HCT116 (cell line): ENCODE measurements around the gene HIC1. TPM values are rescaled to one million over a fixed set of nuclear protein-coding genes. Genes with fewer than 3 reads are reported as not detected.

Experiments used
- ATAC-seq: fragments of 200-7000 bp; cut with Tn5 transposase; 2 replicates; pipeline ENCODE4 v1.9.1; 2020; ENCODE audit warnings: mild to moderate bottlenecking, moderate library complexity
- BruUV-seq: library from RNA; stranded (reverse); fragments of 400-500 nt; replicated peaks from 2 replicates; lab custom pipeline; 2021; lab: Mats Ljungman, UMichigan
- CTCF ChIA-PET: fragments of 300-600 bp; sonication (Branson Sonifier 250); formaldehyde crosslinking; loops from one replicate; lab custom pipeline; 2021; ENCODE audit warnings: antibody characterized with exemption; lab: Charles Lee
- POLR2A ChIA-PET: fragments of 300-600, 350-600 bp; sonication (Branson Sonifier 250); formaldehyde crosslinking; loops from one replicate; lab custom pipeline; 2021; ENCODE audit warnings: antibody characterized with exemption; lab: Charles Lee
- RAD21 ChIA-PET, 2 experiments: fragments of 300-600 bp; sonication (Branson Sonifier 250); formaldehyde crosslinking; loops; one replicate each; lab custom pipeline; 2023; ENCODE audit warnings: low total read pairs in 2 of 2; ENCODE audit not compliant: uncharacterized antibody in 2 of 2, unreplicated experiment in 2 of 2, low non-redundant PET in 1 of 2; lab: Charles Lee
- DNase-seq: peaks from one replicate; pipeline ENCODE4 v3.0.0-alpha.2; 2010; ENCODE audit warnings: low read depth, low spot score
- H2AFZ ChIP-seq: fragments of 200-600 bp; shearing (Covaris generic), sonication (generic); 2 replicates; pipeline ENCODE4 v1.6.1; 2017; ENCODE audit warnings: low read depth, mixed run types, mixed read lengths, antibody characterized with exemption, low read length; ENCODE audit not compliant: poor library complexity, severe bottlenecking
- H3K27ac ChIP-seq: 2 replicates; pipeline ENCODE4 v1.5.1; 2012; ENCODE audit warnings: low read depth, low read length
- H3K27me3 ChIP-seq: fragments of 200-600 bp; sonication (generic); 2 replicates; pipeline ENCODE4 v1.6.1; 2016; ENCODE audit warnings: mixed run types, low read length, mixed read lengths; ENCODE audit not compliant: insufficient read depth
- H3K36me3 ChIP-seq, 2 experiments: fragments of 200-500 bp in 1 of 2; fragments of 200-600 bp in 1 of 2; sonication (Bioruptor generic) in 1 of 2; sonication (generic) in 1 of 2; 2 replicates each; pipeline versions ENCODE4 v1.5.1 to v1.6.1; 2014 to 2016; ENCODE audit warnings: low read length in 2 of 2, inconsistent platforms in 1 of 2, mixed read lengths in 1 of 2, mixed run types in 1 of 2; ENCODE audit not compliant: insufficient read depth in 2 of 2, control insufficient read depth in 1 of 2
- H3K4me1 ChIP-seq, 2 experiments: fragments of 200-600 bp in 1 of 2; sonication (generic) in 1 of 2; 2 replicates each; pipeline versions ENCODE4 v1.5.1 to v1.6.1; 2012 to 2017; ENCODE audit warnings: low read length in 2 of 2, inconsistent platforms in 1 of 2, mild to moderate bottlenecking in 1 of 2, mixed read lengths in 1 of 2, mixed run types in 1 of 2, moderate library complexity in 1 of 2; ENCODE audit not compliant: insufficient read depth in 2 of 2, control insufficient read depth in 1 of 2
- H3K4me2 ChIP-seq: fragments of 200-600 bp; sonication (generic); 2 replicates; pipeline ENCODE4 v1.6.1; 2017; ENCODE audit warnings: mixed run types, low read length, mixed read lengths
- H3K4me3 ChIP-seq, 2 experiments: fragments of 200-600 bp in 1 of 2; sonication (generic) in 1 of 2; replicated peaks in 1 of 2; 2 replicates each; pipeline ENCODE4 v1.5.1; 2011 to 2016; ENCODE audit warnings: low read length in 2 of 2, control low read depth in 1 of 2, low read depth in 1 of 2, mild to moderate bottlenecking in 1 of 2, mixed read lengths in 1 of 2, mixed run types in 1 of 2
- H3K79me2 ChIP-seq: fragments of 200-600 bp; sonication (generic); 2 replicates; pipeline ENCODE4 v1.6.1; 2017; ENCODE audit warnings: mild to moderate bottlenecking, mixed run types, low read length, moderate library complexity, mixed read lengths; ENCODE audit not compliant: insufficient read depth
- H3K9ac ChIP-seq: fragments of 200-600 bp; sonication (generic); 2 replicates; pipeline ENCODE4 v1.6.1; 2016; ENCODE audit warnings: low read length, mixed read lengths
- H3K9me2 ChIP-seq: fragments of 200-600 bp; sonication (generic), shearing (Covaris generic); 2 replicates; pipeline ENCODE4 v1.6.1; 2017; ENCODE audit warnings: mixed run types, mild to moderate bottlenecking, moderate library complexity; ENCODE audit not compliant: insufficient read depth
- H3K9me3 ChIP-seq, 2 experiments: fragments of 200-500 bp in 1 of 2; fragments of 200-600 bp in 1 of 2; sonication (Bioruptor generic) in 1 of 2; sonication (generic) in 1 of 2; 2 replicates each; pipeline ENCODE4 v1.6.1; 2014 to 2017; ENCODE audit warnings: low read length in 2 of 2, mixed read lengths in 2 of 2, inconsistent platforms in 1 of 2, low read depth in 1 of 2, mild to moderate bottlenecking in 1 of 2, mixed run types in 1 of 2, moderate library complexity in 1 of 2; ENCODE audit not compliant: control insufficient read depth in 1 of 2, insufficient read depth in 1 of 2
- H4K20me1 ChIP-seq: fragments of 200-600 bp; sonication (generic), shearing (Covaris generic); 2 replicates; pipeline ENCODE4 v1.6.1; 2017; ENCODE audit warnings: mixed run types, mild to moderate bottlenecking, moderate library complexity; ENCODE audit not compliant: insufficient read depth
- CBX3 ChIP-seq: IDR thresholded peaks from 2 replicates; pipeline ENCODE4 v1.6.1; 2012; ENCODE audit warnings: low read depth
- CEBPB ChIP-seq: IDR thresholded peaks from 2 replicates; pipeline ENCODE4 v1.6.1; 2012; ENCODE audit warnings: low read depth
- ELF1 ChIP-seq: IDR thresholded peaks from 2 replicates; pipeline ENCODE4 v1.6.1; 2012; ENCODE audit warnings: low read depth, borderline replicate concordance
- EZH2phosphoT487 ChIP-seq: fragments of 200-600 bp; IDR thresholded peaks from 2 replicates; pipeline ENCODE4 v1.6.1; 2018; ENCODE audit warnings: antibody characterized with exemption, borderline replicate concordance
- FOSL1 ChIP-seq: IDR thresholded peaks from 2 replicates; pipeline ENCODE4 v1.6.1; 2012; ENCODE audit warnings: low read depth
- POLR2A ChIP-seq: IDR thresholded peaks from 2 replicates; pipeline ENCODE4 v1.7.0; 2011; ENCODE audit warnings: borderline replicate concordance; ENCODE audit not compliant: insufficient read depth, insufficient read length; ENCODE audit errors: extremely low read depth
- POLR2AphosphoS5 ChIP-seq: IDR thresholded peaks from 2 replicates; pipeline ENCODE4 v1.6.1; 2011; ENCODE audit warnings: mild to moderate bottlenecking, low read depth, low read length, moderate library complexity
- RAD21 ChIP-seq: IDR thresholded peaks from 2 replicates; pipeline ENCODE4 v1.6.1; 2012; ENCODE audit warnings: low read depth, mild to moderate bottlenecking
- REST ChIP-seq: IDR thresholded peaks from 2 replicates; pipeline ENCODE4 v1.6.1; 2012; ENCODE audit warnings: low read depth
- TCF7L2 ChIP-seq: IDR thresholded peaks from 2 replicates; pipeline ENCODE4 v1.7.0; 2011; ENCODE audit warnings: borderline replicate concordance, inconsistent platforms; ENCODE audit not compliant: insufficient read depth, insufficient read length; ENCODE audit errors: extremely low read depth
- ZNF274 ChIP-seq: fragments of 200-500 bp; sonication (Bioruptor generic); IDR thresholded peaks from 2 replicates; pipeline ENCODE4 v1.6.1; 2014; ENCODE audit warnings: mild to moderate bottlenecking, low read depth, low read length, inconsistent platforms
- intact Hi-C: fragments of 100-400 bp; cut with micrococcal nuclease; formaldehyde crosslinking; loops from 2 replicates; pipeline ENCODE4 v1.10.0; 2022
- total RNA-seq: library from RNA; stranded (reverse); gene quantifications from one replicate; pipeline ENCODE4 v1.2.1, GENCODE V29; 2021; ENCODE audit not compliant: unreplicated experiment

HIC1 gene
- total RNA-seq, 1 experiment from 2014 or later = 0.64 TPM

GRCh38 chr17:2048805-2049204 lies 6.1 kb upstream of the HIC1 start:
- DNase-seq (no peak), ATAC-seq (no peak)
- no peak for TF ChIP-seq CBX3
- no peak for TF ChIP-seq POLR2AphosphoS5
- TF ChIP-seq RAD21 = no peak
- TF ChIP-seq TCF7L2 = no peak
- TF ChIP-seq POLR2A = no peak
- TF ChIP-seq ZNF274 = no peak
- no peak for TF ChIP-seq FOSL1
- no peak for TF ChIP-seq EZH2phosphoT487
- TF ChIP-seq CEBPB = no peak
- no peak for TF ChIP-seq REST
- no peak for TF ChIP-seq ELF1
- Histone ChIP-seq H3K9me3 (no peaks in the 10 kb centered on the region), H3K4me2 (peak overlapping the region; percentile 97), H3K4me3 (peak overlapping the region; percentile 69 to 74), H3K79me2 (peaks cover 4% of the 10 kb centered on the region; the same call in 1 of the 2 replicates), H2AFZ (no peak overlapping the region), H3K36me3 (no peaks in the 10 kb centered on the region), H3K4me1 (peaks cover 12 to 39% of the 10 kb centered on the region in 2 experiments), H3K9ac (peak overlapping the region; percentile 87), H3K27ac (no peak overlapping the region), H4K20me1 (no peaks in the 10 kb centered on the region), H3K27me3 (no peaks in the 10 kb centered on the region), H3K9me2 (no peaks in the 10 kb centered on the region)
- intact Hi-C loops = no loop called here
- RAD21 ChIA-PET = no interaction called here
- CTCF ChIA-PET = no interaction called here
- BruUV-seq = TSS peak; percentile 57
- POLR2A ChIA-PET = no interaction called here
